Suprapubic skin (tissue), 4 donors: ENCODE data around the gene RASSF5. TPM values are rescaled to one million over a fixed set of nuclear protein-coding genes. Genes with fewer than 3 reads are reported as not detected.

Experiments
- DNase-seq, 2 donors: peaks; one replicate each; pipeline ENCODE4 v3.0.0-alpha.2; 2019; ENCODE audit warnings: low spot score in 2 of 2
- H3K27ac ChIP-seq: fragments of 200-600 bp; sonication (generic); one replicate; pipeline ENCODE4 v1.5.1; 2019
- H3K27me3 ChIP-seq: fragments of 200-600 bp; sonication (generic); one replicate; pipeline ENCODE4 v1.5.1; 2019
- H3K36me3 ChIP-seq: fragments of 200-600 bp; sonication (generic); one replicate; pipeline ENCODE4 v1.5.1; 2019
- H3K4me1 ChIP-seq: fragments of 200-600 bp; sonication (generic); one replicate; pipeline ENCODE4 v1.5.1; 2019
- H3K4me3 ChIP-seq: fragments of 200-600 bp; sonication (generic); one replicate; pipeline ENCODE4 v1.5.1; 2019; ENCODE audit warnings: mild to moderate bottlenecking
- H3K9me3 ChIP-seq: fragments of 200-600 bp; sonication (generic); one replicate; pipeline ENCODE4 v1.5.1; 2019
- EP300 ChIP-seq: sonication (generic); formaldehyde crosslinking; IDR thresholded peaks from one replicate; pipeline ENCODE4 v1.6.1; 2017; ENCODE audit warnings: antibody characterized with exemption
- POLR2A ChIP-seq, 2 donors: fragments of 450-650 bp; IDR thresholded peaks; one replicate each; pipeline ENCODE4 v1.6.1; 2017; ENCODE audit warnings: antibody characterized with exemption in 2 of 2, mild to moderate bottlenecking in 2 of 2, moderate library complexity in 2 of 2
- POLR2AphosphoS5 ChIP-seq, 3 donors: sonication (generic); formaldehyde crosslinking; IDR thresholded peaks; one replicate each; pipeline ENCODE4 v1.6.1; 2017; ENCODE audit warnings: antibody characterized with exemption in 3 of 3
- WGBS: methylation state at CpG from one replicate; pipeline ENCODE4 v1.1.5; 2018; 5-methylcytosine and 5-hydroxymethylcytosine counted together
- total RNA-seq, 4 donors: library from RNA; depleted of rRNA; stranded (reverse); fragments of >200 nt; gene quantifications; one replicate each; pipeline ENCODE4 v1.1.0, GENCODE V29; 2016
- TF ChIP-seq, protein P1 (sequence below), 2 donors: fragments of 200-600 bp in 1 of 2; fragments of 450-650 bp in 1 of 2; sonication (generic) in 1 of 2; IDR thresholded peaks; one replicate each; pipeline ENCODE4 v1.5.1; 2016 to 2019; ENCODE audit warnings: antibody characterized with exemption in 2 of 2, mild to moderate bottlenecking in 1 of 2, moderate library complexity in 1 of 2

Gene RASSF5
- total RNA-seq, 4 donors from 2014 or later = 34.8 to 74.5 (median 64.9) TPM

DNA sequence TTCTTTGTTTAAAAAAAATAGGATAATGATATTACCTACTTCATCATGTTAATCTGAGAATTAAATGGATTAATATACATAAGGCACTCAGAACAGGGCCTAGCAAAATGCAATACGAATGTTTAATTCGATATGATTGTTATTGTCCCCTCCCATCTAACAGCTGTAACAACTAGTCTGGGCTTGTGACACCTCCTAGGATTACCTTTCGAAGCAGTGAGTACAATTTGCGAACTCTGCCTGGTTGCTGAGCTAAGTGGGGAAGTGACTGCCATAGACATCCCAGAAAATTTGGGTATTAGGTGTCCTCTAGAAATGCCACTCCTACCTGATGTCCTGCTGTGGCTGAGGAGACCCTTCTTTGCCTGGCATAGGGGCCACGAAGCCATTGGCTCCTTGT is 3.0 kb downstream of the RASSF5 start:
- Histone ChIP-seq H3K27me3 (no peaks in the 10 kb centered on the region), H3K36me3 (no peaks in the 10 kb centered on the region), H3K4me3 (no peak overlapping the region), H3K9me3 (no peaks in the 10 kb centered on the region), H3K4me1 (peaks cover 91% of the 10 kb centered on the region), H3K27ac (no peak overlapping the region)
- TF ChIP-seq EP300 = no peak
- TF ChIP-seq, protein P1, sequence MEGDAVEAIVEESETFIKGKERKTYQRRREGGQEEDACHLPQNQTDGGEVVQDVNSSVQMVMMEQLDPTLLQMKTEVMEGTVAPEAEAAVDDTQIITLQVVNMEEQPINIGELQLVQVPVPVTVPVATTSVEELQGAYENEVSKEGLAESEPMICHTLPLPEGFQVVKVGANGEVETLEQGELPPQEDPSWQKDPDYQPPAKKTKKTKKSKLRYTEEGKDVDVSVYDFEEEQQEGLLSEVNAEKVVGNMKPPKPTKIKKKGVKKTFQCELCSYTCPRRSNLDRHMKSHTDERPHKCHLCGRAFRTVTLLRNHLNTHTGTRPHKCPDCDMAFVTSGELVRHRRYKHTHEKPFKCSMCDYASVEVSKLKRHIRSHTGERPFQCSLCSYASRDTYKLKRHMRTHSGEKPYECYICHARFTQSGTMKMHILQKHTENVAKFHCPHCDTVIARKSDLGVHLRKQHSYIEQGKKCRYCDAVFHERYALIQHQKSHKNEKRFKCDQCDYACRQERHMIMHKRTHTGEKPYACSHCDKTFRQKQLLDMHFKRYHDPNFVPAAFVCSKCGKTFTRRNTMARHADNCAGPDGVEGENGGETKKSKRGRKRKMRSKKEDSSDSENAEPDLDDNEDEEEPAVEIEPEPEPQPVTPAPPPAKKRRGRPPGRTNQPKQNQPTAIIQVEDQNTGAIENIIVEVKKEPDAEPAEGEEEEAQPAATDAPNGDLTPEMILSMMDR (IDR thresholded peaks at IDR 0.05) = no peak
- TF ChIP-seq POLR2AphosphoS5 (IDR thresholded peaks at IDR 0.05) = no peak
- no peak for TF ChIP-seq POLR2A (IDR thresholded peaks at IDR 0.05)
- no peak for DNase-seq
- WGBS = 77% methylated on average over 5 of the region's 5 CpGs

DNA sequence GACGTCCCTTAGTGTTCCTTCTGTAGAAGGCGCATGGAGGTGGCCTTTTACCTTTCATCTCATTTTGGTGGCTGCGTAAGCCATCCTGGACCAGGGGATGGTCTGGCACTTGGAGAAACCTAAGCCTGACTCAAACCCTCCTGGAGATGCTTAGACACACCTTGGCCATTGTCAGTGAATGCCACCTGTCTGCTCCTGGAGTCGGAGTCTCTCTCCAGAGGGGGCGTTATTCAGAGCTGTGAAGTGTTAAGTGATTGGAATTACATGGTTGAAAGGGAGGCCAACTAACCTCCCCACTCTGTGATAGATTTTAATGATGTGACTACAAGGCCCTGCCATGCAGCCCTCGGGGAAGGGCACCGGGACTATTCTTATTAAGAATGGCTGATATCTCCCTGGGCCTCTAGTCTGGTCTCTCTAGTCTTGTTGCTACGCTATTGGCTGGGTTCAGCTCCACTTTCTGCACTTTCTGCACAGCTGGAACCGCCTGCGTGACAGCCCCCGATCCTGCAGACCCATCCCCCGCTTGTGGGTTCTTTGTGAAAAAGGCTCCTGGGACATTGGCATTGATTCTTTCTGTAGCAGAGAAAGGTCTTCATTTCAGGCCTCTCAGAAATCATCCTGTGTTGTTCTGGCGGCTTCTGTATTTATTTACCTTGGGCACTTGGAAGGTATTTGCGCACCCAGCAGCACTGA is 4.2 kb downstream of the RASSF5 start:
- Histone ChIP-seq H3K4me3 (no peak overlapping the region), H3K27ac (peak overlapping the region; percentile 48), H3K27me3 (no peaks in the 10 kb centered on the region), H3K4me1 (peaks cover 82% of the 10 kb centered on the region), H3K36me3 (no peaks in the 10 kb centered on the region), H3K9me3 (no peaks in the 10 kb centered on the region)
- DNase-seq = no peak
- TF ChIP-seq EP300 = no peak
- WGBS = 75% methylated on average over 14 of the region's 14 CpGs

DNA sequence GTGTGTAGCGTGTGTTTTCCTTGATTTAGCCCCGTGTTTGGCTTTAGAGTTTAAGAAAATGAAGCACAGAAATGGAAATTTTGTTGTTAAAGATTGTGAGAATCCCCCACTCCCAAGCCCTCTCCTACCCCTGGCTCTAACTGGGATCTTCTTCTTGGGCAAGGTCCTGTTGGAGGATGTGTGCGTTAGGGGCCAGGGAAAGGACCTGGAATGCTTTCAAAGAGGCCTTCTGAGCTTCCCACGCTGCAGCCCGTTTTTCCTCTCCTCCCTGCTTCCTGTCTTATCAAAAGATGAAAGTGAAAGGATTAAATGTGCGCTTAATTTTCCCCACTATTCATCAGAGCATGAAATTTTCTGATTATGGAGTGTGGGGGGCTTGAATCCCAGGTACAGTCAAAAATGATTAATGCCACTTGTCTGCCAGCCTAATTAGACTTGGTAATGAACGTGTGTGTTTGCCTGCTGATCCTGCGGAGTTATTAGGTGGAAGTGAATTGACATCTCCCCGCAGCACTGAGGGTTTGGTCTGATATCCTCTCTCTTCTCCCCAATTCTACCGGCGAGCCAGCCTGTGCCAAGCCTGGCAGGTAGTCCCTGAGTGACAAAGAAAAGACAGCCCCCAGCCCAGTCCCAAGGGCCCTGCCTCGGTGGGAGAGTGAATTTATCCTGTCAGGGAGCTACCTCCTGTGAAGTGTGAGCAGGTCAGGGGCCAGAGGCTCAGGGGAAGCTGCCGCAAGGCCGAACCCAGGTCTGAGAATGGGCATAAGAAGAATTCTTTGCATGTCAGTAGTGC is 4.9 kb downstream of the RASSF5 start:
- TF ChIP-seq, protein P1 (IDR thresholded peaks at IDR 0.05) = no peak
- TF ChIP-seq EP300 (no peak), POLR2A (IDR thresholded peaks at IDR 0.05) (no peak), POLR2AphosphoS5 (IDR thresholded peaks at IDR 0.05) (no peak)
- Histone ChIP-seq H3K4me3 (no peak overlapping the region), H3K36me3 (no peaks in the 10 kb centered on the region), H3K27me3 (no peaks in the 10 kb centered on the region), H3K4me1 (peaks cover 75% of the 10 kb centered on the region), H3K27ac (peak overlapping the region; percentile 75), H3K9me3 (no peaks in the 10 kb centered on the region)
- no peak for DNase-seq
- 40% methylated on average over 13 of the region's 14 CpGs for WGBS

DNA sequence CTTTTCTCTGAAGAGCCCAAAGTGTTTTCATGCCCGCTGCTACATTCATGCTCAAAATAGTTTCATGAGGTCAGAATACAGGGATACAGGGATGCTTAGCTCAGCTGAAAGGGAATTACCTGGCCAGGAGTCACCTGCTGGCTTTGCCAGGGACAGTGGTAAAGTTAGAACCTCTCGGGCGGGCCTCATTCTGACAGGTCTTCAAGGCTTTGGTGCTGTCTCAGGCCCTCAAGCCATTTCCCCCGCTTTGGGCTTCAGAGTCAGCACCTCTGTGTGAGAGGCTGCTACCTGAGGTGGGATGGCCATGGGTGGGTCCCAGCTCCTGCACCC is 5.5 kb downstream of the RASSF5 start:
- no peaks in the 10 kb centered on the region for H3K36me3 ChIP-seq
- DNase-seq = no peak
- no peak overlapping the region for H3K4me3 ChIP-seq
- no peaks in the 10 kb centered on the region for H3K9me3 ChIP-seq
- H3K4me1 ChIP-seq = peaks cover 74% of the 10 kb centered on the region
- peak overlapping the region; percentile 75 for H3K27ac ChIP-seq
- TF ChIP-seq EP300 (no peak), POLR2AphosphoS5 (IDR thresholded peaks at IDR 0.05) (no peak), POLR2A (IDR thresholded peaks at IDR 0.05) (no peak)
- TF ChIP-seq, protein P1 (IDR thresholded peaks at IDR 0.05) = no peak
- WGBS = 67% methylated on average over 4 of the region's 4 CpGs
- H3K27me3 ChIP-seq = no peaks in the 10 kb centered on the region

DNA sequence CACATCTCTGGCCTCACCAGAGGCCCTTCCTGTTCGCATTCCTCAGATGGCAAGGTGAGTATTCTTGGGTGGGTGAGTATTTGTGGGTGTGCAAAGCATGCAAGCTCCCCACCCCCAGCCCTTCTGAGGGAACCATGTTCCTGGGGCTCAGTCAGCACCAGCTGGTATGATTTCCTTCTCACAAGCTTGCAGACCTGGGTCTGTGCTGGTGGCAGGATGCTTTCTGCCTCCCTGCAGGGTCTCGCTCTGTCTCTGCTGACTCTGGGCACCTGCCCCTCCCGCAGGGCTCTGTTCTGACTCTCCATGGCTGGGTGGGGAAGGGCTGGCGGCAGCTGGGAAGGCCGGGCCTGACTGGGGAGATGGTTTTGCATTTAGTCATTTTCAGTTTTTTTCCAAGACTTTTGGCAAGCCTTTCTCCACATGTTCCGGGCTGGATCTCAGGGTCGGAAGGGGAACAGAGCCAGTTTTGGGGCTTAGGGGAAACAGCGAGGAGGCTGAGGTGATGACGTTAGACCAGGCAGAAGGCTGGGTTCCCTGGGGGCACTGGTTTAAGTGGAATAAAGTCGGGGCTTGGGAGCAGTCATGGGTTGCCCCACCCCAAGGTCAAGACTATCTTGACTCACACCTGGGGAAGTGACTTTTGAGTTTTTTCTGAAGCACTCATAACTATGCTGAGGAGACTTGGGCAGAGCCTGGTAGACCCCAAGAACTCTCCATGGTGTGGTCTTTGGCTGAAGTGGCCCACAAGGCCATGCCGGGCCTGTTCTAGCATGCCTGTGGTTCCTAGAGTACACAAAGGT is 6.2 kb downstream of the RASSF5 start:
- Histone ChIP-seq H3K36me3 (no peaks in the 10 kb centered on the region), H3K4me1 (peaks cover 67% of the 10 kb centered on the region), H3K27me3 (no peaks in the 10 kb centered on the region), H3K4me3 (no peak overlapping the region), H3K27ac (peak overlapping the region; percentile 75), H3K9me3 (no peaks in the 10 kb centered on the region)
- 36% methylated on average over 11 of the region's 11 CpGs for whole genome bisulfite sequencing
- DNase-seq = peak in 1 of 2 donors; percentile 82
- TF ChIP-seq EP300 (no peak), POLR2AphosphoS5 (IDR thresholded peaks at IDR 0.05) (peak in 1 of 3 donors; percentile 52)
